ENCODE data around the gene UBE2E3.
"Not testable (repeated sequence)": the region's sequence is repeated elsewhere in the genome, so short reads cannot be mapped to it uniquely, and the experiment has no call there.

Gene UBE2E3

DNA sequence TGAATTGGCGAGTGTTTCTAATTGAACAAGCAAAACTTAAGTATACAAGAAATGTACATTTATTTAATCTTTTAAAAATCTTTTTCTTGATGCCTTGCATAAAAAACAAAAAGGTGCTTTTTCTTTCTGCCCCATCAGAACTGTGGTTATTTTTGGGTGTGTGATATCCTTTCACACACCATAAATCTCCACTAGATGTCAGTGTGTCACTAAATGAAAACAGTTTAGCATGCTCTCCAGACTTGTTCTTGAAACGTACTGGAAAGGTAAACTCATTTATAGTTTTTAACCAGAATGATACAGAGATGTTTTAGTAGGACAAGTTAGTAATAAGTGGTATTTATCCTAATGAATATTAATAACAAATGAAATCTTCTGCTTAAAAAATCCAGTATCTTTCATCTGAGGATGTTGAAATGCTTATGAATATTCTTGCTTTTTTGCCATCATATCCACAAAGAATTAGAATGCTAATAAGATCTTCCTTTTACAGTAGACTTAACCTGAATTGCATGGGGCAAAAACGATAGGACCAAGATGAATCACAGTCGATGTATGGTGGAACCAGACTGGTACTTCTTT lies 96.8 kb downstream of the UBE2E3 start:
- 89% methylated on average over 2 of the region's 4 CpGs for WGBS
- H3K9ac ChIP-seq (ENCODE audit: low read depth, low read length), result no peak overlapping the region
- no peak overlapping the region for H3K4me3 ChIP-seq (ENCODE audit: low read length)
- H3K9me3 ChIP-seq (ENCODE audit: insufficient read depth, low read depth, low read length), result no peaks in the 10 kb centered on the region
- no peaks in the 10 kb centered on the region for H3K36me3 ChIP-seq (ENCODE audit: insufficient read depth, low read length)
- H3K27ac ChIP-seq (ENCODE audit: low read depth, low read length), result no peak overlapping the region
- H3K27me3 ChIP-seq (ENCODE audit: insufficient read depth, low read length), result no peaks in the 10 kb centered on the region
- no peaks in the 10 kb centered on the region for H3K4me1 ChIP-seq (ENCODE audit: insufficient read depth, low read length)

DNA sequence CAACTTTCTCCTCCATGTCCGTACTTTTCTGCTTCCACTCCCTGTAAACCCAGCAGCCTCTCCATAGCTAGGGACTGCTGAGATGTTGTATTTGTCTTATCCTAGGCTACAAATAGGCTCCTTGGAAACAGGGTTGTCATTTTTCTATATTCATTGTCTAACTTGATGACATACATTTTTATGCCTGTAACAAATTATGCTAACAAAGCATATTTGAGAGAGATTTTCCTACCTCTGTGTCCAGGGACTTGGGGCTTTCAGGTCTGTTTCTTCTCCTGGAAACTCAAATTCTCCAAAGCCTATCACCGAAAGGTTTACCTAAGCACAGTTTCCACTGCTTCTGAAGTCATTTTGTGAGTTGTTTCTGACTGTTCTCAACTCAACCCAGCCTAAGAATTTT lies 102.7 kb downstream of the UBE2E3 start:
- Histone ChIP-seq H3K27ac (ENCODE audit: low read depth, low read length) (no peak overlapping the region), H3K9ac (ENCODE audit: low read depth, low read length) (no peak overlapping the region), H3K4me1 (ENCODE audit: insufficient read depth, low read length) (no peaks in the 10 kb centered on the region), H3K9me3 (ENCODE audit: insufficient read depth, low read depth, low read length) (no peaks in the 10 kb centered on the region), H3K36me3 (ENCODE audit: insufficient read depth, low read length) (no peaks in the 10 kb centered on the region), H3K27me3 (ENCODE audit: insufficient read depth, low read length) (no peaks in the 10 kb centered on the region), H3K4me3 (ENCODE audit: low read length) (no peak overlapping the region)
- WGBS, result 96% methylated on average over 2 of the region's 2 CpGs

DNA sequence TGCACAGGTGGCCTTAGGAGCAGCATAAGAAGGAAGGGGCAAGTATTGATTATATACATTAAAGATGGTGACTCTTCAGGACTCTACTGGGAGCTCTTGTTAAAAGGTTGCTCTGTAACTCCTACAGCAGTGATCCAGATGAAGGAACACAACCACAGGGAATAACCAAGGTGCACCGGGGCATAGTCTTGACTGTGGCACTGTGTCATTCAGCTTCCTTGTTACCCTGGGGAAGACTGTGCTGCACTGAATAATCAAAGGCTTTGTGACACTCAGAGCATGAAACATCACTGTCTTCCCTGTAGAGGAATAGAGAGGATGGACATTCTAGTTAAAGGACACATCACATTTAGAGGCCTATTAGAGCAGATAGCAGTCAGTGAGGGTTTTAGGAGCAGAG lies 105.3 kb downstream of the UBE2E3 start:
- Histone ChIP-seq H3K9me3 (ENCODE audit: insufficient read depth, low read depth, low read length) (no peaks in the 10 kb centered on the region), H3K27ac (ENCODE audit: low read depth, low read length) (no peak overlapping the region), H3K9ac (ENCODE audit: low read depth, low read length) (no peak overlapping the region), H3K4me1 (ENCODE audit: insufficient read depth, low read length) (no peaks in the 10 kb centered on the region), H3K4me3 (ENCODE audit: low read length) (no peak overlapping the region), H3K36me3 (ENCODE audit: insufficient read depth, low read length) (no peaks in the 10 kb centered on the region), H3K27me3 (ENCODE audit: insufficient read depth, low read length) (no peaks in the 10 kb centered on the region)
- WGBS, result 95% methylated on average over 1 of the region's 1 CpG

DNA sequence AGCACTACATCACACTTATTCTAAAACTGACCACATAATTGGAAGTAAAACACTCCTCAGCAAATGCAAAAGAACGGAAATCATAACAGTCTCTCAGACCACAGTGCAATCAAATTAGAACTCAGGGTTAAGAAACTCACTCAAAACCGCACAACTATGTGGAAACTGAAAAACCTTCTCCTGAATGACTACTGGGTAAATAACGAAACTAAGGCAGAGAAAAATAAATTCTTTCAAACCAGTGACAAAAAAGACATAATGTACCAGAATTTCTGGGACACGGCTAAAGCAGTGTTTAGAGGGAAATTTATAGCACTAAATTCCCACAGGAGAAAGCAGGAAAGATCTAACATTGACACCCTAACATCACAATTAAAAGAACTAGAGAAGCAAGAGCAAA lies 111.5 kb downstream of the UBE2E3 start:
- H3K9ac ChIP-seq (ENCODE audit: low read depth, low read length); H3K4me3 ChIP-seq (ENCODE audit: low read length); H3K9me3 ChIP-seq (ENCODE audit: insufficient read depth, low read depth, low read length); H3K27me3 ChIP-seq (ENCODE audit: insufficient read depth, low read length); H3K4me1 ChIP-seq (ENCODE audit: insufficient read depth, low read length); H3K36me3 ChIP-seq (ENCODE audit: insufficient read depth, low read length); H3K27ac ChIP-seq (ENCODE audit: low read depth, low read length): not testable (repeated sequence)
- 98% methylated on average over 3 of the region's 4 CpGs for WGBS

DNA sequence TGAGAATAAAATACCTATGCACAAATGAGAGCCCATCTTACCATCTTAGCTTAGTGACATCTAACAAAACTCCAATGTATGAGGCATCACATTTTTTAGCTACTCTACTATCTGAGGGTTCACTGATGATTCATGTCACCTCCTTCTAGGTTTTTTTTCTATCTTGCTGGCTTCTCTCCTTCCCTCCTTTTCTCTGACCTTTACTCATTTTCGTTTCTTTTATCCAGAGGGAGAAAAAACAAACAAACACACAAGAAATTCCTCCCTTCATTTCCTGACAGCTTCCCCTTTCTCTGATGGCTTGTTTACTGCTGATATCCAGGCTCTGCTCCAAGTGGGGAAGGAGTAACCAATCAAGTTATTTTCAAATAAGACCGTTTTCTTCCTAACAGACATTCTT lies 115.1 kb downstream of the UBE2E3 start:
- Histone ChIP-seq H3K9ac (ENCODE audit: low read depth, low read length) (no peak overlapping the region), H3K9me3 (ENCODE audit: insufficient read depth, low read depth, low read length) (no peaks in the 10 kb centered on the region), H3K36me3 (ENCODE audit: insufficient read depth, low read length) (no peaks in the 10 kb centered on the region), H3K27ac (ENCODE audit: low read depth, low read length) (no peak overlapping the region), H3K4me3 (ENCODE audit: low read length) (no peak overlapping the region), H3K4me1 (ENCODE audit: insufficient read depth, low read length) (no peaks in the 10 kb centered on the region), H3K27me3 (ENCODE audit: insufficient read depth, low read length) (no peaks in the 10 kb centered on the region)
- WGBS, result 86% methylated on average over 2 of the region's 2 CpGs

DNA sequence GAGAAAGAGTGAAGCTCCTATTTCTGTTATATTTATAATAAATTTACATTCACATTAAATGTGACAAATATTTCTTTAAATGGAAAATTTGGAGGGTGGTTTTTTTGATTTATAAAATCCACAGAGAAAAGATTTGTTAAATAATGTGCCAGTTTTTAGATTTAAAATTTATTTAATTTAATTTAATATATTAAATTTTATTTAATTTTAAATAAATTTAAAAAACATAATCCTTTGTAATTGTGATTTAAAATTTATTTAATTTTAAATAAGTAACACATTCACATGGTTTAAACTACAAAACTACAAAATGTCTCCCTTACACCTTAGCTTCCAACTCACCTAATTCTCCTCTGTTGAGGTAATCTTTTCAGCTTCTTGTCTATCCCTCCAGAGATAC lies 123.3 kb downstream of the UBE2E3 start:
- Histone ChIP-seq H3K27ac (ENCODE audit: low read depth, low read length) (no peak overlapping the region), H3K9me3 (ENCODE audit: insufficient read depth, low read depth, low read length) (no peaks in the 10 kb centered on the region), H3K36me3 (ENCODE audit: insufficient read depth, low read length) (no peaks in the 10 kb centered on the region), H3K27me3 (ENCODE audit: insufficient read depth, low read length) (no peaks in the 10 kb centered on the region), H3K9ac (ENCODE audit: low read depth, low read length) (no peak overlapping the region), H3K4me1 (ENCODE audit: insufficient read depth, low read length) (peaks cover 17% of the 10 kb centered on the region), H3K4me3 (ENCODE audit: low read length) (no peak overlapping the region)

DNA sequence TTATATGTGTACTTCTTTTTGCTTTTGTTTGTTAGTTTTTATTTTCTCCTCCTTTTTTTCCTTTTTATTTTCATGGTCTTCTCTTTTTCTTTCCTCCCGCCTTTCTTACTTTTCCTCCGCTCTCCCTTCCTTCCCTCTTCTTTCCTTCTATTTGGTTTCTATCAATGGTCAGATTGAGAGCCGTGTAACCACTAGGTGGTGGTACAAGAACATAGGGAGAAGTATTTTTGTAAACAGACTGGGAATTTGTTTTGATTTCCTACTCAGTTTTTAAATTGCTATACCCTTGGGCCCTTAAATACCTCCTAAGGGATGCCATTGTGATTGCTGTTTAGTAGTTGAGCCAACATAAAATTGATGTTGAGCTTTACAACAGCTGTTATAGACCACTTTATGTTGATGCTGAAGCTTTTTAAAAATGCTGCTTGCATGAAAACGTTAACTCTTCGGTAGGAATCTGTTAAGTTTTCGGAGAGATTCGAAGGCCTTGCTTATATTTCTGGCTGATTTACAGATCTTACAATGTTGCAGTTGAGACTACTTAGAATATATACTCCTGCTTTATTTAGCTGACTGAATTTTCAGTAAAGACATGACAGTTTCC lies 124.2 kb downstream of the UBE2E3 start:
- Histone ChIP-seq H3K27me3 (ENCODE audit: insufficient read depth, low read length) (no peaks in the 10 kb centered on the region), H3K4me1 (ENCODE audit: insufficient read depth, low read length) (peaks cover 17% of the 10 kb centered on the region), H3K36me3 (ENCODE audit: insufficient read depth, low read length) (no peaks in the 10 kb centered on the region), H3K9ac (ENCODE audit: low read depth, low read length) (no peak overlapping the region), H3K4me3 (ENCODE audit: low read length) (no peak overlapping the region), H3K27ac (ENCODE audit: low read depth, low read length) (no peak overlapping the region), H3K9me3 (ENCODE audit: insufficient read depth, low read depth, low read length) (no peaks in the 10 kb centered on the region)
- 56% methylated on average over 5 of the region's 7 CpGs for WGBS

DNA sequence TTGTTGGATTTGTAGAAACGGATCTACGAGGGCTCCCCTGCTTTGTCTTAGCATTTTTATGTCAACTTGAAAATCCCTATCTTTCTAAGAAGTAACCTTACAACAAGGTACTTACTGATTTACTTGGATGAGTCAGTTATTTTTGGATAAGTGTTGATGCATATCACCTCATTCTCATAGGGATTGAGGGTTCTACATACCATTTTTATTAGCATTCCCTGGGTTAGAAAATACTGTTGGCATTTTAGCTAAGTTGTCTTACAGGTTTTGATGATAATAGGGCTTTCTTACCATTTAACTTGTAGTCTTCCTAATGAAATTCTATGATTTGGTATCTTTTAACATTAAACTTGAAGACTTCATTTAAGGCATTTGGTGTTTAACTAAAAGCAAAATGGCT lies 125.2 kb downstream of the UBE2E3 start:
- no peaks in the 10 kb centered on the region for H3K36me3 ChIP-seq (ENCODE audit: insufficient read depth, low read length)
- H3K9me3 ChIP-seq (ENCODE audit: insufficient read depth, low read depth, low read length), result no peaks in the 10 kb centered on the region
- H3K9ac ChIP-seq (ENCODE audit: low read depth, low read length), result no peak overlapping the region
- H3K27ac ChIP-seq (ENCODE audit: low read depth, low read length), result no peak overlapping the region
- peaks cover 17% of the 10 kb centered on the region for H3K4me1 ChIP-seq (ENCODE audit: insufficient read depth, low read length)
- no peaks in the 10 kb centered on the region for H3K27me3 ChIP-seq (ENCODE audit: insufficient read depth, low read length)
- WGBS, result 100% methylated on average over 2 of the region's 2 CpGs
- no peak overlapping the region for H3K4me3 ChIP-seq (ENCODE audit: low read length)

DNA sequence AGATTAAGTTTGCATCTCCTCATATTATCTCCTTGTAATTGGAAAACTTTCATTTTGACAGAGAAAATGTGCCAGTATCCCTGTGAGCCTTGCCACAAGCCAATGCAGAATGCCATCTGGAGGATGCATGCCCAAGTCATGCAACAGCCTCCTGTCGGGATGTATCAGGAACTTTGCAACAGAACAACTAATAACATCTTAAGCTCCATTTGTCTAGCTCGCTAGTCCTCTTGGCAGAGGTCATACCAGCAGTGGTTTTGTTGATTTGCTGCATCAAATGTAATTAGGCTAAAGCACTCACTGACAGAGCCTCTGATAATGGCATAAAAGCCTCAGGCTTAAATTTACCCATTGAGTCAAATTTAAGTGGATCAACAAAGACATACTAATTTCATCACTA lies 125.8 kb downstream of the UBE2E3 start:
- H3K27me3 ChIP-seq (ENCODE audit: insufficient read depth, low read length), result no peaks in the 10 kb centered on the region
- no peak overlapping the region for H3K27ac ChIP-seq (ENCODE audit: low read depth, low read length)
- WGBS, result 75% methylated on average over 2 of the region's 2 CpGs
- H3K9ac ChIP-seq (ENCODE audit: low read depth, low read length), result no peak overlapping the region
- no peaks in the 10 kb centered on the region for H3K36me3 ChIP-seq (ENCODE audit: insufficient read depth, low read length)
- no peaks in the 10 kb centered on the region for H3K9me3 ChIP-seq (ENCODE audit: insufficient read depth, low read depth, low read length)
- H3K4me3 ChIP-seq (ENCODE audit: low read length), result no peak overlapping the region
- H3K4me1 ChIP-seq (ENCODE audit: insufficient read depth, low read length), result peaks cover 17% of the 10 kb centered on the region

DNA sequence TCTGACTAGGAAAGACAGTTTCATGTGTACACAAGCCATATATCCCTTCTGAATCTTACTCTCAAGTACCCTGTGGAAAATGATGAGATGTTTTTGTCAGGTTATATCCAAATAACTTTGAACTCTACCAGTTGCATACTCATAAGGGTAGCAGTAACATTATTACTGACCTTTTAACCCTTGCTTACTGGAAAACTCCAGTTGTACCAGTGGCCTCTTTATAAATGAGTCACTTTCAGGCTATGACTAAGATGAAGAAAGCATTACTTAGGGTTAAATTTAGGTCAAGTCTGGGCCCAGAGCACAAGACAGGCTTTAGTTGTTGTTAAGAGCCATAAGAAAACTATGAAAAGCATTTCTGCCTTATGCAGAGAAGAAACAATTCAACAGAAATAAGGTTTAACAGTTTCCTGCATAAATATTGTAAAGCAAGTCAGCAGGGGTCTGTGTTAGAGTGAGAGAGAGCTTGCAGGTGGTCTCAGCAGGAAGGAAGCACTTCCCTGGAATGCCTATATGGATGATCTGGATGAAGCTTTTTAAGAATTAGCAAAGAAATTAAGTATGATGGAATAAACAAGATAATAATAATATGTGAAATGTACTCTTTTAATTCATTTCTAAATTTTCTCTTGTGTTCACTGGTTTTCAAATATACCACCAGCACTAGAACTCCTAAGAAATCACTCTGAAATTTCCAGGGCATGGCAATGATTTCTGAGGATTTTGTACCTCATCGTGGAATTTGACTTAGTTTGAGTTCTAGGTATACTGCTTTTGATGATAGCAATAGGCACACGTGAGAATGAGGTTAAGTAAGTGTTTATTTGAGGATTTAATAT lies 126.6 kb downstream of the UBE2E3 start:
- Histone ChIP-seq H3K27me3 (ENCODE audit: insufficient read depth, low read length) (no peaks in the 10 kb centered on the region), H3K4me1 (ENCODE audit: insufficient read depth, low read length) (peaks cover 17% of the 10 kb centered on the region), H3K9me3 (ENCODE audit: insufficient read depth, low read depth, low read length) (no peaks in the 10 kb centered on the region), H3K9ac (ENCODE audit: low read depth, low read length) (no peak overlapping the region), H3K4me3 (ENCODE audit: low read length) (no peak overlapping the region), H3K36me3 (ENCODE audit: insufficient read depth, low read length) (no peaks in the 10 kb centered on the region), H3K27ac (ENCODE audit: low read depth, low read length) (peak overlapping the region; percentile 6; the same call in 1 of the 2 replicates)
- WGBS, result 52% methylated on average over 2 of the region's 2 CpGs

DNA sequence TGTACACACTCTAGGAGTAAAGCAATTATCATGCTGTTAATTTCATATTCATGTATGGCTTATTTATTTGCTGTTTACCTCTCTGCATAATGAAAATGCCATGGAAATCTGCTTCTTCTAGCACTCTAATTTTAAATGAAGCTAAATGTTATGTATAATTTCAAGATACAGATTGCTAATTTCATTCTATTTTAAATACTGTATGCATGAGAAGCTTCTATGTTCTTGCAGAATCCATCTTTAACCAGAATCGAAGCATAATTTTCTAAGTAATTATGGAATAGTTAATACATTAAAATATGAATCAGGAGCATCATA lies 127.2 kb downstream of the UBE2E3 start:
- H3K9ac ChIP-seq (ENCODE audit: low read depth, low read length), result no peak overlapping the region
- H3K36me3 ChIP-seq (ENCODE audit: insufficient read depth, low read length), result no peaks in the 10 kb centered on the region
- no CpG with 5 or more reads among the region's 1 CpG for WGBS
- H3K27ac ChIP-seq (ENCODE audit: low read depth, low read length), result no peak overlapping the region
- peaks cover 17% of the 10 kb centered on the region for H3K4me1 ChIP-seq (ENCODE audit: insufficient read depth, low read length)
- no peaks in the 10 kb centered on the region for H3K9me3 ChIP-seq (ENCODE audit: insufficient read depth, low read depth, low read length)
- no peak overlapping the region for H3K4me3 ChIP-seq (ENCODE audit: low read length)
- no peaks in the 10 kb centered on the region for H3K27me3 ChIP-seq (ENCODE audit: insufficient read depth, low read length)
